SIG-M5 treated with dmso at 0.1 percent for 504 hours (cell line): ENCODE data around the gene NAV2.
A peak's percentile ranks its signal among the peaks of the same experiment; 100 is the strongest.
"Not testable (repeated sequence)": the region's sequence is repeated elsewhere in the genome, so short reads cannot be mapped to it uniquely, and the experiment has no call there.

Experiments used
- DNase-seq: peaks from one replicate; lab custom pipeline; 2025; ENCODE audit not compliant: unreplicated experiment; lab: John Stamatoyannopoulos, UW

Gene NAV2

GRCh38 chr11:19989191-19989590 lies 276.6 kb downstream of the NAV2 start:
- DNase-seq, result no peak

GRCh38 chr11:19992162-19992561 lies 279.5 kb downstream of the NAV2 start:
- DNase-seq, result no peak

DNA sequence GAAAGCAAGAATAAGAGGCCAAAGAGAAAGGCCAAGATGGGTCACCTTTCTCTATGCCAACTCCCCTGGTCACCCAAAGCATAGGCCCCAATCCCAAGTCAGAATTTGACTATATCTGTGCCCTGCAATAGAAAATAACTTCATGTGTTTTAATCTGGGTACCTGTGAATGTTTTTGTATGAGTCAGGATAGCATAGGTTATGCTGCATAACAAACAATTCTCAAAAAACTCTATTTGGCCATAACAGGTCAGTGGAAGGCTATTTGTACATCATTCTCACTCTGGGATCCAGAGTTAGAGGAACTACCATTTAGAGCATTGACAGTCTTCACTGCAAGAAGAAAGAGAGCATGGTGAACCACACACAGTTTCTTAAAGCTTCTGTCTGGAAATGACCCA lies 280.4 kb downstream of the NAV2 start:
- DNase-seq, result no peak

DNA sequence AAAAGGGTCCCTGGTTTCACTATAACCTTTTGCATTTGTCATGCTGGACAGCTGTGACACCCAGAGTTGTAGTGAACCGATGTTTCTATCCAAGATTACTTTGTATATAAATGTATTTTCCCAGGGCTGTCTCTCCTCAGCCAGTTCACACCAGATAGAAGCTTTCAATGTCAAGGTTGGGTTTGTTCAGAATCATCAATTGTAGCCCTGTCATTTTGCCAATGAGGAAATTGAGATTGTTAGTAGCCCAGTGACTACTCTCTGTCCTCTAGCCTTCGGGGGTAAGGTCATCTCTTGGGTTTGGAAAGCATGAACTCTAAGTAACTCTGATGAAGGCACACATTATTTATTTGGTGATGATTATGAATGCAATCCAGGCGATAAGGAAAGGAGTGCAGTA lies 282.0 kb downstream of the NAV2 start:
- no peak for DNase-seq

- DNase-seq, result peak; percentile 35
Observed at GRCh38 chr11:19995145-19995544, 282.5 kb downstream of the NAV2 start.

DNA sequence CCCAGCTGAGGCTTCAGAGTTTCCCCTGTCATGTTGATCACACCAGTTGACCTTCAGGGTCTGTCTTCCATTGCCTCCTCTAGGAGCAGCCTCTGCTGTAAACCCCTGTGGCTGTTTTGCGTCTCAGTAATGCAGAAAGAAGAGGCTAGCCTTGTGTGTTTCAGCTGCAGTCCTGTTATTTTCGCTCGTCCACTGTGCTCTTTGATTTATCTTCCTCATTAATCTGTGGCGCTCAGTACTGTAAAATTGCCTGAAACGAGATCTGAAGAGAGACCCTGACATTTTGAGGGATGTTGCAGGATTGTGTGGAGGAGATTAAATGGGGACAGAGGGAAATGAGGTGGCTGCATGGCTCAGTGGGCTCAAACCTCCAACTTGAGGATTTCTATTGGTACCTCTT lies 283.9 kb downstream of the NAV2 start:
- DNase-seq, result no peak

GRCh38 chr11:20000022-20000350 lies 287.3 kb downstream of the NAV2 start:
- no peak for DNase-seq

DNA sequence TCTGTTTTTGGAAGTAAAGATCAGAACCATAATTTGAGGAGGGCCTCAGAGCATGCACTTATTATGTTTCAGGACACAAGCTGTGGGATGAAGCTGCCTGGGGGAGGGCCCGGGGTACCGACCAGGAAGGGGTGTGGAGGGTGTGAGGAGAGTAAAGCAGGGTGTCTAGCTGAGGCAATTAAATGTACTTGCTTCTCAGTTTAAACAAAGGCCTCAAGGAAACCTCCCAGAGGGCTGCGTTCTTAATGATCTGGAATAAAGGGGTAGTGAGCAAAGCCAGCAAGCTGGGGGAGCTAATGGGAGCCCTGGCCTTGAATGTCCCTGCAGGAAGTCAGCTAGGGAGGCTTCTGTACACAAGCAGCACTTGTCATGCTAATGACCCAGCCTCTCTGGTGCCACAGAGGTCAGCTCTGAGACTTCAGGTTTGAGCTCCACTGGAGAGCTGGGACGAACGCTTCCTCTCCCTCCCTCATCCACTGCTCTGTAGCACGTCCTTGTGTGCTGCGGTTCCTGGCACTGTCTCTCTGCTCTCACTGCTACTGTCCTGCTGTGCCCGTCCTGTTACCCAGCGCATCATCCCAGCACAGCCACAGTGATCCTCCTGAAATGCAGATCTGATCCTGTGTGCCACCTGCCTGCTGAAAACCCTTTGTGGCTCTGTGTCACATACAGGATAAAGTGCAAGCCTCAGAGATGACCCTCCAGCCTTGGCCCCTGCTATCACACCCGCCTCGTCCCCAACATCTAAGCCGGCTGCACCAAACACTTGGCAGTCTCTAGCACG lies 287.9 kb downstream of the NAV2 start:
- DNase-seq, result no peak

GRCh38 chr11:20002312-20003216 lies 289.9 kb downstream of the NAV2 start:
- DNase-seq, result no peak

DNA sequence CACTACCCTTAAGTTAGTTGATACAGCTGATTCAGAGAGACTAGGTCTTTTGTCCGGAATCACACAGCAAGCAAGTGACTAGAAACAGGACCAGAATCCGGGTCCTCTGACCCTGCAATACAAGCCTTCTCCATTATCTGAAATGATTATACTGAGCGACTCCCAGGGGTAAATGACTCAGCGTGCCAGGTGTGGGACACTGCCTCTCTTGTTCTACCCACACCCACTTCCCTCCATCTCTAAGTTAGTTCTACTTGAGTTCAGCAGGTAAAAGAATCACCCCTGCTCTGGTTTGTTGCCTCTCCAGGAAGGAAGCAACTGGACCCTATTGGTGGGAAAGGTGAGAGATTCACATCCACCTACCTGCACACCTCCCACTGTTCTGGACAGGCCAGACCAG lies 290.7 kb downstream of the NAV2 start:
- DNase-seq, result no peak

DNA sequence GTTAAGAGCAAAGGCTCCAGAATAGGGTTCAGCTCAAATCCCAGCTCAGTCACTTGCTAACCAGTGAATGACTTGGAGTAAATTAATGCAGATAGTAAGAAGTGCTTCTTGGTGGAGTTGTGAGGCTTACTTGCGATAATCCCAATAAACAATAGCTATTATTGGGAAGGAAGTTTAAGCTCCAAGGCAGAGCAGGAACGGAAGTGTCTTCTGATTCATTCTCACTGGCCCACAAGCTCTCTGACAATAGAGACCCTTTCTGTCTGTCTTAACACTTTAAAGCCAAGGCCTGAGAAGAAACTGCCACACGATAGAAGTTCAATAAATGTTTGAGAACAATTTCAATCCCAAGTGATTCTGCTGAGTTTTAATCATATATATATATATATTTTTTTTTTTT lies 292.2 kb downstream of the NAV2 start:
- DNase-seq, result no peak

- no peak for DNase-seq
Observed at GRCh38 chr11:20005747-20006146, 293.1 kb downstream of the NAV2 start.

DNA sequence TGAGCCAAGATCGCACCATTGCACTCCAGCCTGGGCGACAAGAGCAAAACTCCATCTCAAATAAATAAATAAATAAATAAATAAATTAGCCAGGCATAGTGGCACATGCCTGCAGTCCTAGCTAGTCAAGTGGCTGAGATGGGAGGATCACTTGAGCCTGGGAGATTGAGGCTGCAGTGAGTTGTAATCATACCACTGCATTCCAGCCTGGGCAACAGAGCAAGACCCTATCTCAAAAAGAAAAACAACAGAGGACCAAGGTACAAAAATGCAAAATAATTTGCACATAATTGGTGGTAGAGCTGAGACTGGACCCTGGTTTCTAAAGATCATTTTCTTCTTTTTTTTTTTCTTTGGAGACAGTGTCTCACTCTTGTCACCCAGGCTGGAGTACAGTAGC lies 294.0 kb downstream of the NAV2 start:
- not testable (repeated sequence) for DNase-seq

DNA sequence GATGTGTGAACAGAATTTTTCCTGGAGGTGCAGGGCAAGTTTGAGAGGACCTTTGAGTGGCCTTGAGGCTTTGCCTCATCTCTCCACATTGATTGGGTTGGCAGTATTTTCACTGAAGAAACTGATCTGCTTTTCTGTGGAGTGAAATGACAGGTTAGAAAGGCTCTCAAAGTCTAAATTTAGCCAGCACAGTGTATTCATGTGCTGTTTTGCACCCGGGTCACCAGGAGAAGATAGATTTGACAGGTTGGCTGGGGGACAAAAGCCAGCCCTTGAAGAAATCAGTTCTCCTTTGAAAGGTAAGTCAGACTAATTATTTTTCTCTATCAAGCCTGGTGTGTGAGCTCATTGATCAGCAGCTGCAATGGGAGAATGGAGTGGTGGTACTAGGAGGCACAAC lies 294.7 kb downstream of the NAV2 start:
- DNase-seq, result no peak

- DNase-seq, result no peak
Observed at GRCh38 chr11:20008190-20008870, 295.7 kb downstream of the NAV2 start.

- DNase-seq, result no peak
Observed at GRCh38 chr11:20008871-20009644, 296.4 kb downstream of the NAV2 start.

DNA sequence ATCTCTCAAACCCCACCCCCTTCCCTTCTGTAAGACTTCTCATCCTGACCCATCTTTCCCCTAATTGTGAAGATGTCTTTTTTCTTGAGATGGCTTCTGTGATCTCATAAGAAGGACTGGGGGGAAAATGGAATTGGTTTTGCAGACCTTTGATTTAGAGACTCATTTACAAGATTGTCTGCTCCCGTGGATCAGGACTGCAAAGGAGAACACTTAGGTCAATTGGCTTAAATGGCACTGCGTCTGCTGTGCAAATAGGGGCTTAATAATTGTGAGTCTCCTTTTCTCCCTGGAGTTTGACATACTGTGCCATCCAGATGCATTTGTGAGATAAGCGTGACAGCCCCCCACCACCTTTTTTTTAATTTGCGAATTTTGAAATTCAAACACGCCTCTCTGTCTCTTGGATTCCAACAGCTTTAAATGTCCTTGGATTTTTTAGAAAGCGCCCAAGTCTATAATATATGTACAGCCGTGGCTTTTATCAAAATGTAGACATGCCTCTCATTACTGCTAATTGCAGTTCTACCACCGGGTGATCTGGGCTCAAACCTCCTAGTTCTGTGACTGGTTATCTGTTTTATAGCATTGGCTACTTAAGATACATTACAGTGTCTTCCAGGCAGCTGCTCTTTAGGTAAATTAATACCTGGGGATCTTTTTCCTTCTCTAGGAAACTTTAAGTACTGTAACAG lies 297.7 kb downstream of the NAV2 start:
- no peak for DNase-seq

GRCh38 chr11:20010851-20011225 lies 298.2 kb downstream of the NAV2 start:
- DNase-seq, result no peak

DNA sequence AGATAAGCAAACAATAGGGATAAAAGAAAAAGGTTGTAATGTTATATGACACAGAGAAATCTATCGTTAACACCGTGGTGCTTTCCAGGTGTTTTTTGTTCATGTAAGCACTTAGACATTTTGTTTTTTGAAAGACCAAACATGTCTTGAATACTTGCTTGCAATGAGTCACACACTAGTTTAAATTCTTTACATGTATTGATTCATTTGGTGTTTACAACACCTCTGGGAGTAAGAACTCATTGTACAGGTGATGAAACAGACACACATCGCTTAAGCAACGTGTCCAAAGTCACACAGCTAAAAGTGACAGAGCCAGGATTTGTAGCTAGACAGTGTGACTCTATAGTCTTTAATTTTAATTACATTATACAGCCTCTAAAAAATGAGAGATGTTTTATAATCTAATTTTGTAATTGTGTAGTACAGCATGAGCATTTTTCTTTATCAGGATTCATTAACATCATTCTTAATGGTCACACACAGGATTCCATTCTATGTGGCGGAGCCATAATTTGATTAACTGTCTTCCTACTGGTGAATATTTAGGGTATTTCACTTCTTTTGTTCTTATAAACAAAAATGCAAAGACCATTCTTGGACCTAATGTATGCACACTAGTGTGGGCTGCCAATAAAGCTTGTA lies 298.8 kb downstream of the NAV2 start:
- DNase-seq, result no peak
